CD4-positive, alpha-beta T cell treated with Interleukin-4 for 1 hour (primary cell): ENCODE results near the gene MICALL2.
A peak's percentile ranks its signal among the peaks of the same experiment; 100 is the strongest.
"Not testable (repeated sequence)": the region's sequence is repeated elsewhere in the genome, so short reads cannot be mapped to it uniquely, and the experiment has no call there.

Experiments used
- DNase-seq, 2 donors: peaks; one replicate each; pipeline ENCODE4 v3.0.0-alpha.2; 2020 to 2022

The MICALL2 gene

DNA sequence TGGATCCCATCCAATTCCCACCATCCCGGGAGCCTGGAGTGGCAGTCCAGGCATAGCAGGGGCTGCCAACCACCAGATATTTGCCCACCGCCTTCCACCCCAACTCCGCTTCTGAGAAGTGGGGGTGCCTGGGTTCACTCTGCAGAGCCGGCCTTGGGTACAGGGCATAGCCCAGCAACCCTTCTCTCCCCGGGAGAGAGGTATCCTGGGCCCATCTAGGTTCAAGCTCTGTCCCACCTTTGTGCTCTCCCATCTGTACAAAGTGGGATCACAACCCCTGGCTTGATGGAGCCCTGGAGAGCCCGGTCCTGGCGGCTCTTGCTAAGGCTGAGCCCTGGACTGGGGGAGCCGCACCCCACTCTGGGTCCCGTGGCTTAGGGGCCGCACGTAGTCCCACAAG lies 12.2 kb downstream of the MICALL2 start:
- DNase-seq, result no peak

DNA sequence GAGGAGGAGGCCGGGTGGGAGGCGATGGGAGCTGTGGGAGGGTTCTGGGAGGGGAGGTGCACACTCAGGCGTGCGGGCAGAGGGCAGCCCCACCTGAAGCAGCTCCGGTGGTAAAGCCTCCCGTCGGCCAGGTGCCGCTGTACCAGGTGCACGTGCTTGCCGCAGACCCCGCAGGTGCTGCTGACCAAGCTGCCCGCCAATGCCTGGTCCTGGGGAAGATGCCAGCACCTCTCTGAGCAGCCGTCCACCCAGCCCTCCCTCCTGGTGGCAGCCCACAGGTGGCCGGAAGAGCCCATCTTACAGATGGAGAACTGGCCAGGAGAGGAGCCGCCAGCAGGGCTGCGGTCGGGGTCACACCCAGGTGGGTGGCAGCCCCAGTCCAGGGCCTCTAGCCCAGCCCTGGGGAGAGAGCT lies 12.6 kb downstream of the MICALL2 start:
- DNase-seq, result no peak

DNA sequence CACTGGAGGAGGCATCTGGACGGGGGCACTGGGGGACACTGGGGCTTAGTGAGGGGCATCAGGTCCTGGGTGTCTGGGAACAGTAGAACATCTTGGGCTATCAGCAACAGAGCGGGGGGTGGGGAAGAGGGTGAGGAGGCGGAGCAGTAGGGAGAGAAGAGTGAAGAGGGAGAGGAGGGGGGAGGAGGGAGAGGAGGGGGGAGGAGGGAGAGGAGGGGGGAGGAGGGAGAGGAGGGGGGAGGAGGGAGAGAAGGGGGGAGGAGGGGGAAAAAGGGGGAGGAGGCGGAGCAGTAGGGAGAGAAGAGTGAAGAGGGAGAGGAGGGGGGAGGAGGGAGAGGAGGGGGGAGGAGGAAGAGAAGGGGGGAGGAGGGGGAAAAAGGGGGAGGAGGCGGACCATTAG lies 13.2 kb downstream of the MICALL2 start:
- not testable (repeated sequence) for DNase-seq

DNA sequence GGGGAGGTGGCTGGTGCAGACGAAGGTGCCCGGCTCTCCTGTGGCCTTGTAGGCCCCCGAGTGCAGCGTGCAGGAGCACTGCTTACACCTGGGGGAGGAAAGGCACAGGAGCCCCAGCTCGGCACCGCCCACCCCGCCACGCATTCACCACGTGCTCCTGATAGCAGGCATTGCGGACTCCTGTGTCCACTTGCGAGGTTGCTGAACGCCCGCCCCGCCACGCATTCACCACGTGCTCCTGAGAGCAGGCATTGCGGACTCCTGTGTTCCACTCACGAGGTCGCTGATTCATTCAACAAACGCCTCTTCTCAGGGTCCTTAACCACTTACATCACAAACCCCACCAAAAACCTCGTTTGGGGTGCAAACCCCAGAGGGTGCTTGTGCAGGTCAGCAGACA lies 13.9 kb downstream of the MICALL2 start:
- no peak for DNase-seq

- DNase-seq, result no peak
Observed at GRCh38 chr7:1444925-1445322, 14.3 kb downstream of the MICALL2 start.

DNA sequence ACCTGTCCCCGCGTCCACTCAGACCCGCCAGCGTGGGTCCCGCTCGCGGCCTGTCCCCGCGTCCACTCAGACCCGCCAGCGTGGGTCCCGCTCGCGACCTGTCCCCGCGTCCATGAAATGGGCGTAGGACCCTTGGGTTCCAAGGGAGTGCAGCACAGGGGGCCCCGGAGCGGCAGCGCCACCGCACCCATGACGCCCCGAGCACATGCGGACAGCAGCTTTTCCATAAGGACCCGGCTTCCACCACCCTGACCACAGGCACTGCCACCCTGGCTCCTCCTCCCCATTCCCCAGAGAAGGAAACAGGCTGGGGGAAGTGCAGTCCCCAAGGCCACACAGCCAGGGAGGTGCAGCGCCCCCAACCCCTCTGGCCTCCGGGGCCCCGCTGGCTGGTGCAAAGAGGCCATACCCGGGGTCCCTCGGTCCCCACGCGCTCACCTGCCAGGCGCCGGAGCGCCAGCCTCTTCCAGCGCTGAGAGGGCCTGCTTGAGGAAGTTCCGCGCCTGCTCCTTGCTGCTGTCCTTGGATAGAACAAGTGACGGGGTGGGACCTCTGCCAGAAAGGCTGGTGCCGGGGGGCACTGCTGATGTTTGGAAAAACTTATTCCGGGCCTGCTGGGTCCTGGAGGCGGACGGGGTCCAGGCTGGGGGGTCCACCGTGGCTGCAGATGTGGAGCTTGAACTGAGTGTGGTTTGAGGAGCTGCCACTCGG lies 14.9 kb downstream of the MICALL2 start:
- DNase-seq, result no peak

- DNase-seq, result not testable (repeated sequence)
Observed at GRCh38 chr7:1443587-1444200, 15.6 kb downstream of the MICALL2 start.

DNA sequence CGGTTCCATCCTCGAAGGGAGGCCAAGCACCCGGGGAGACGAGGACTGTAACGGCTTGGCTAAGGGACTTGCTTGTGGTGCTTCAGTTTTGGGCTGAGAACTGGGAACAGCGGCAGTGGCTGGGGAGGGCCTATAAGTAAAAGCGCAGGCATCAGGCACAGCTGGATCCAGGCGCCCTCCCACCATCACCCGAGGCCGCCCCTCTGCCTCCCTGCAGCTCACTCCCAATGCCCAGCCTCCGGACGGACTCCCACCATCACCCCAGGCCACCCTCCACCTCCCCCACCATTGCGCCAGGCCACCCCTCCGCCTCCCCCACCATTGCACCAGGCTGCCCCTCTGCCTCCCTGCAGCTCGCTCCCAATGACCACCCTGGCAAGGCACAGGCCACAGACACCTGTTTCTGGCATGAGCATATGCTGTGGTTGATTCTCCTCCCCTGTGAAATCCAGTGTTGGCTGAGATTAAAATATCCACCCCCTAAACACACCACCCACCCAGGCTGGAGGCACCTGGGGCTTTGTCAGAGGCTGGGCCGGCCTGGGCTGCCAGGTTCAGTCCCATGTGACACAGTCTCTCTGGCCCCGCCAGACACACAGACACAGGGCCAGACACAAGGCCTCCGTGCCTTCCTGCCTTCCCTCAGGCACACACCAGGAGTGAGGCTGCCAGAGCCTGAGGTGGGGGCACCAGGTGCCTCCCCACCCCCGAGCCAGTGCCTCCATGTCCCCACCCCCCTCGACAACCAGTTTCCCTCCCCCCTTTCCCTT lies 16.7 kb downstream of the MICALL2 start:
- no peak for DNase-seq

GRCh38 chr7:1441615-1442354 lies 17.5 kb downstream of the MICALL2 start:
- no peak for DNase-seq

DNA sequence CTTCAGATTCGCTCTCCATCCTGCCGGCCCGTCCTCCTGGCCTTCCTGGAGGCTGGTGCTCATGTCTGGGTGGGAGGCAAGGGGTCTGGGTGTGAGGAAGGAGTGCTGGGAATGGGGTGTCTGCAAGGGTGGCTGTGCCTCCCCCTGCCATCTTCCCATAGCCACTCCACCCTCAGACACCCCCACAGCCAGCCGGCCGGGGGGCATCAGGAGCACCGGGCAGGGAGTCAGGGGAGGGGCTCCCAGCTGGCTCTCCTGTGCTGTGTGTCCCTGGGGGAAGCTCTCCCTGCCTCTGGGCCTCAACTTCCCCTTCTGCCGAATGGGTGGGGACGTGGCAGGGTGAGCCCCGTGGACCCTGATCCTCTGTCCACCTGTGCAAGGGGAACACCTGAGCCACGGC lies 18.6 kb downstream of the MICALL2 start:
- no peak for DNase-seq

DNA sequence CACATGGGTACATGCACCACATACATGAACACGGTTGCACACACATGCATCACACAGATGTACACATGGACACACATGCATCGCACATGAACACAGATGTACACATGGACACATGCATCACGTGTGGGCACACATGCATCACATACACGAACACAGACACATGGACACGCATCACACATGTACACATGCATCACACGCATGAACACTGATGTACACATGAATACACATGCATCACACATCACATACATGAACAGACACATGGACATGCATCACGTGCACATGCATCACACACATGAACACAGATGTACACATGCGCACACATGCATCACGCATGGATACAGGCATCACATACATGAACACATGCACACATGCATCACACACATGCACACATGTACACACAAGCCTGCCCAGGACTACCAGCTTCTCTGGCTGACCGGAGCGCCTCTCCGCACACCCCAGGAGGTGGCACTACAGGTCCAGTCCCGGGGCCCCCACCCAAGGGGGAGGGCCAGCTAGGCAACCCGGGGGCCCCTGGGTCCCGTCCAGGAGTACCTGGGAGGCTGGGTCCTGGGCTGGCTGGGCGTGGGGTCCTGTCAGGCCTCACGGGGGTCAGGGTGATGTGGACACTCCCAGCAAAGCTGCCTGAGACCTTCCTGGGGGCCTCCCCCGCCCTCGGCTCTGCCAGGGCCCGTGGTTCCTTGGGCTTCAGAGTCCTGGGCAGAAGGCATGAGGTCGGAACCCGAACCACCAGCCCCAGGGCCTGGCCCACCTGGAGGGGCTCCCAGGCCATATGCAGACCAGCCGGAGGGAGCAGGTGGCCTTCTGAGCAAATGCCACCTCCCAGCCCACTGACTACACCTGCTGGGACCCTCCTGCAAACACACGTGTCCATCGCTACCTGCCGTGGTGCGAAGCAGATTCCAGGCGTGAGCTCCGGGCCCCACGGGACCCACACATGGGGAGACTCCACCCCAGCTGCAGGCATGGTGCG lies 19.6 kb downstream of the MICALL2 start:
- DNase-seq, result no peak

DNA sequence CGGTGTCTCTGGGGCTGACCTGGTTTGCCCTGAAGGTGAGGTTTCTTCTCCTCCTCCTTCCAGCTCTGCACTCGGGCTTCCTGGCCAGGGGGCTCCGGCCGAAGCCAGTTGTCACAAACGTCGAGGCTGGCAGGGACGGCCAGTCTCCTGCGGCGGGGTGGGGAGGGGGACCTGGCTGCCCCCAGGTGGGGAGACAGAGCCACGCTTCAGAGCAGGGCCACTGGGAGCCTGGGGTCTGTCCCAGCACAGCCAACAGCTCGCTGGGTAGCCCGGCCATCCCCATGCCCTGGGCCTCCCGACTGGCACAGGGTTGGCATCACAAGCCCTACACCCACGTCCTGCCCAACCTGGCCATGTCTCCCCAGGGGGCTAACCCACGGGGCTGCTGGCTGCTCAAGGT lies 20.4 kb downstream of the MICALL2 start:
- DNase-seq, result no peak

- DNase-seq, result no peak
Observed at GRCh38 chr7:1438208-1438607, 21.1 kb downstream of the MICALL2 start.

GRCh38 chr7:1437155-1437880 lies 22.0 kb downstream of the MICALL2 start:
- DNase-seq, result no peak

DNA sequence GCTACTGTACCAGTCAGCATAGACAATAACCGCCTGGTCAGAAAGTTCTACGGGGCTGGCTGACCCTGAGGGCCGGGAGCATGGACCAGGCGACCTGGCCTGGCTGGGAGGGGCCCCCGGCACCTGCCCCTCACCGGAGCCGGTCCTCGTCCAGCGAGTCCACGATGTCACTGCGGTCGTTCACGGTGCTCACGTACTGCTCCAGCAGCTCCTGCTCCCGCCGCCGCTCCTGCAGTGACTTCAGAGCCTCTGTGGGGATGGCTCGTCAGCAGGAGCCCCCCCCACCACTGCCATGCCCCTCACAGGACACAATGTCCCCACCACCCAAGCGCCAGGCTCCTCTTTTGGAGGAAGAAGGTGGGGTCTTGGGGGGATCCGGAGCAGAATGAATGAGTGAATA lies 22.7 kb downstream of the MICALL2 start:
- no peak for DNase-seq

GRCh38 chr7:1434891-1435670 lies 24.2 kb downstream of the MICALL2 start:
- DNase-seq, result no peak

GRCh38 chr7:1434165-1434718 lies 25.0 kb downstream of the MICALL2 start:
- no peak for DNase-seq

DNA sequence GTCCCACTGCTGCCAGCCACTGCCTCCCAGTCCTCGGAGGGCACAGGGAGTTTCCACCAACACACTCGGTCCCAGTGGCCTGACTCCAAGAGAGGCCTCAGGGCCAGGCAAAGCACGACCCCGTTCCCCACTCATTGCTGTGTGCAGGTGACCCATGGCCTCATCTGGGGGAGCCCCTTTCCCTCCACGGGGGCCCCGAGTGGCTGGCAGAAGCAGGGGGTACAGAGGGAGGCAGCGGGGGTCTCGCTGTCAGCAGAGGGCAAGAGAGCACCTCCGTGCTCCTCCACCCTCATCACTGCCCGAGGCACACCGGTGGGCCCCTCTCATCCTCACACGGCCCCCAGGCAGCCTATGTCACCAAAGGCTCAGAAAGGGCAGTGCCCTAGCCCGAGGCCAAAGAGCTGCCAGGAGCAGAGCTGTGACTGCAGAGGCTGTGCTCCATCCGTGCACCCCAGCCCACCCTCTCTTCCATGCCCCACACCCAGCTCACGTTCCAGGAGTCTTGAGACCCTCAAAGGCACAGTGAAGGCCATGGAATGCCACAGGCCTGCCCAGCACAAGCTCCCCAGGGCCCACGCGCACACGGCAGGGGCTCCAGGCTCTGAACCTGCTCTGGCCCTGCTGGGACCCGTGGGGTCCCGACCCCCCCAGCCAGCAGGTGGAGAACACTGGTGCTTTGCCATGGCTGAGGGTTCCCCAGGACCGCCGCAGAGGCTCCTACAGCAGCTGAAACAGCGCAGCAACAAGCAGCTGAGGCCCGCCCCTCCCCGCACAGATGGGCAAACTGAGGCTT lies 25.9 kb downstream of the MICALL2 start:
- DNase-seq, result no peak

DNA sequence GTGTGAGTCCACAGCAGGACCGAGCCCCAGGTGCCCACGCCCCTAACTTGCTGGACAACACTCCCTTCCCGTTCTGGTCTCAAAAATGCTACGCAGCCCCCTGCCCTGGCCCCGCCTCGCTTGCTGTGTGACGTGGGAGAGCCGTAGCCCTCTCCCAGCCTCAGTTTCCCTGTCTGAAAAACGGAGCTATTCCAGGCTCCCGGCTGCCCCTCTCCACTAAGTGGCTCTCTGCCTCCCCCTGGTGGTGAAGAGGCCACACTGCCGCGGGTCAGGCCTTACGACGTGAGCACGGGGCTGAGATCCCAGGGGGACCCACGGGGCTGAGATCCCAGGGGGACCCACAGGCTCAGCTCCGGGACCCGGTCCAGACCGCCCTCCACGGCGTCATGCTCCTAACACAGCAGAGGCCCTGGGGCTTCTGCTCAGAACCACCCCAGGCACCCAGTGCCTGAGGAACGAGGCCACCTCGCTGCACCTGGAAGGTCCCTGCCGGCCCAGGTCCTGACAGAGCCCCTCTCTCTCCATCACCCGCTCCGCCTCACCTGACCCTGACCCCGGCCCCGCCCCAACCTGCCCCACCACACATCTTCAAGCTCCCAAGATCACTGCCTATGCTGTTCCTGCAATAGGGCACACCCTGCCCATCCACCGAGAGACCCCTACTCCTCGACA lies 26.7 kb downstream of the MICALL2 start:
- peak; percentile 64 to 74 for DNase-seq
